Measurements from ENCODE around the gene NFS1.
"Not testable (repeated sequence)": the region's sequence is repeated elsewhere in the genome, so short reads cannot be mapped to it uniquely, and the experiment has no call there.

NFS1 gene

DNA sequence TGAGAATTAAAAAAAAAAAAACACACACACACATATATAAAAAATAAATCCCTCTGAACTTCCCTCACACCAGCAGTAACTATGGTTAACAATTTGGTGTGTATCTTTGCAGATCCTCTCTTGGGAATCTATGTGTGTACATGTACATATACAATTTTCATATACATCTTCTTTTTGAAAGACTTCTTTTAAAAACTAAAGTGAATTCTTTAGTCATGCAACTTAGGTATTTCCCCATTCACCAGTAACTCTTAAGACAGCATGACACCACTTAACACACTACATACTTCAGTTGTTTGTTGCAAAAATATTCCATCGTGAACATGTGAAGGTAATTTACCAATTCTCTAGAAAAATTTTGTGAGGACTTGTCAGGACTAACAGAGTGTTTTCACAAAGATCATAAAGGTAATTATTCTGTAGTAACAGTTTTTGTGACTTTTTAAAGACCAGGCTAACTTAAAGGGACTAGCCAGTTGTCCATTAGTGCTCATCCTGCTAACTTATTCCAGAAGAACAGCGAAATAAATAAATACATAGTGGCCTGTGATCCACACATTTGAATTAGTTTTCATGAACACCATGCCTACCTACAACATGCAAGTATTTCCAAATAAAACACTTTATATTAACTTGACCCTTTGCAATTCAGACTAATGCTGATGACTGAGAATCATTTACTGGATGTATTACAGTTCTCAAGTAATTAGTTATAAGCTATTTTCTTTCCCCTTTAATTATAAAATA is 30.9 kb upstream of the NFS1 start:
- DNase-seq (ENCODE audit: low read depth, low spot score): no peak

GRCh38 chr20:35729283-35729807 is 30.2 kb upstream of the NFS1 start:
- no peak for DNase-seq (ENCODE audit: low read depth, low spot score)

- no peak for DNase-seq (ENCODE audit: low read depth, low spot score)
Observed at GRCh38 chr20:35726842-35727711, 27.9 kb upstream of the NFS1 start.

- no peak for DNase-seq (ENCODE audit: low read depth, low spot score)
Observed at GRCh38 chr20:35724321-35725230, 25.4 kb upstream of the NFS1 start.

DNA sequence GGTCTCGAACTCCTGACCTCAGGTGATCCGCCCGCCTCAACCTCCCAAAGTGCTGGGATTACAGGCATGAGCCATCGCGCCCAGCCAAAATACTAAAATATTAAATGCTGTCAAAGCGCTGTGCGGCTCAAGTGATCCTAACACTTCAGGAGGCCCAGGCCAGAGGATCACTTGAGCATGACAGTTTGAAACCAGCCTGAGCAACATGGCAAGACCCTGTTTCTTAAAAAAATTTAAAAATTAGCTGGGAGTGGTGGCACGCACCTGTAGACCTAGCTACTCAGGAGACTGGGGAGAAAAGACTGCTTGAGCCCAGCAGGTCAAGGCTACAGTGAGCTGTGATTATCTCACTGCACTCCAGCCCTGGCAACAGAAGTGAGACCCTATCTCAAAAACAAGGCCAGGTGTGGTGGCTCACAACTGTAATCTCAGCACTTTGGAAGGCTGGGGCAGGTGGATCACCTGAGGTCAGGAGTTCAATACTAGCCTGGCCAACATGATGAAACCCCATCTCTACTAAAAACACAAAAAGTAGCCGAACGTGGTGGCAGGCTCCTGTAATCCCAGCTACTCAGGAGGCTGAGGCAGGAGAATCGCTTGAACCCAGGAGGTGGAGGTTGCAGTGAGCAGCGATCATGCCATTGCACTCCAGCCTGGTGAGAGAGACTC is 24.6 kb upstream of the NFS1 start:
- DNase-seq (ENCODE audit: low read depth, low spot score): not testable (repeated sequence)

GRCh38 chr20:35723275-35723639 is 24.1 kb upstream of the NFS1 start:
- not testable (repeated sequence) for DNase-seq (ENCODE audit: low read depth, low spot score)

DNA sequence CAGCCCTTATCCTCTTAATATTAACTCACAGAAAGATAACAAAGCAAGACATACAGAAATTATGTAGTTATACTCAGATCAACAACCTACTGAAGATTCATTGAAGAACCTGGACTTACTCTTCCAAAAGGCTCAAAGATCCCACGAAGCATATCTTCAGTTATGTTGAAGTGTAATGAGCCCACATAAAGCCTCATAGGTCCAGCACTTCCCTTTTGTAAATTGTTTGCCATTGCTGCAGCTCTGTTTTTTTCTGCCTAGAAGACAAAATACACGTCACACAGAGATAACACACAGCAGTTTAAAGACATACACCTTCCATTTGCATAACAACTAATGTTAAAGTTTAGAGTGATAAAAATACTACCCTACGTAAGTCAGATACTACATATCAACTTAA is 22.5 kb upstream of the NFS1 start:
- no peak for DNase-seq (ENCODE audit: low read depth, low spot score)

- no peak for DNase-seq (ENCODE audit: low read depth, low spot score)
Observed at GRCh38 chr20:35721219-35721618, 22.1 kb upstream of the NFS1 start.

DNA sequence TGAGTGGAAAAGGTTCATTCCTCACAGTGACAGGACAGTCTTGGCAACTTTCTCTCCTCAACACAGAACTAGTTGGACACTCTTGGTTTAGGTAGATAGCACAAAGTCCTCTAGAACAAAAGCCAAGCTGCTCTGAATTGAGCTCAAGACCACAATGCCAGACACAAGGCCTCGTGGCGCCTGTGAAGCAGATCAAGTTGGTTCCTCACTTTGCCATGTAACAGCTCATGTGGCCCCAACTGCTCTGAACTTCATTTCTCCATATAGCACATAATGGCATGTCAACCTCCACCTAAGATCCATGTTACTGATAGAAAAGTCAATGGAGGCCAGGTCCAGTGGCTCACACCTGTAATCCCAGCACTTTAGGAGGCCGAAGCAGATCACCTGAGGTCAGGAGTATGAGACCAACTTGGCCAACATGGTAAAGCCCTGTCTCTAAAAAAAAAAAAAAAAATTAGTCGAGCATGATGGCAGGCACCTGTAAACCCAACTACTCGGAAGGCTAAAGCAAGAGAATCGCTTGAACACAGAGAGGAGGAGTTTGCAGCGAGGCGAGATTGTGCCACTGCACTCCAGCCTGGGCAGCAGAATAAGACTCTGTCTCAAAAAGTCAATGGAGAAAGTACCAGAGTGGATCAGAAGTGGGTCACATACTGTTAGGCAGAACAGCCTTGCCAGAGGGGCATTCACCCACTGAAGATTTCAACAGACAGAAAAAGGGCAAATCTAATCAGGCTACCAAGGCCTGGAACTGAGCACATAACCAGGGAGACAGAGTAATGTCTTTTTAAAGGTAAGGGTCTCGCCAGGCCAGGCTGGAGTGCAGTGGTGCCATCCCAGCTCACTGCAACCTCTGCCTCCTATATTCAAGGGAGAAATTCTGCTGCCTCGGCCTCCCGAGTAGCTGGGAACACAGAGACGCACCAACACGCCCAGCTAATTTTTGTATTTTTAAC is 21.3 kb upstream of the NFS1 start:
- DNase-seq (ENCODE audit: low read depth, low spot score): no peak

DNA sequence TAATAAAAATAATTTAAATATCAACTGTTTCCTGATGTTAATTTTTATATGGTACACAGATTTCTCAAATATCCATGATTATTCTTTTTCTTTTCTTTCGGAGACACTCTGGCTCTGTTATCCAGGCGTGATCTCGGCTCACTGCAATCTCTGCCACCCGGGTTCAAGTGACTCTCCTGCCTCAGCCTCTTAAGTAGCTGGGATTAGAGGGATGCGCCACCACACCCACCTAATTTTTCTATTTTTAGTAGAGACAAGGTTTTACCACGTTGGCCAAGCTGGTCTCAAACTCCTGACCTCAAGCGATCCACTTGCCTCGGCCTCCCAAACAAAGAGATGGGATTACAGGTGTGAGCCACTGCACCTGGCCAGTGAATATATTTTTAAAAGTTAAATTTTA is 20.6 kb upstream of the NFS1 start:
- no peak for DNase-seq (ENCODE audit: low read depth, low spot score)

- no peak for DNase-seq (ENCODE audit: low read depth, low spot score)
Observed at GRCh38 chr20:35718972-35719635, 20.0 kb upstream of the NFS1 start.

DNA sequence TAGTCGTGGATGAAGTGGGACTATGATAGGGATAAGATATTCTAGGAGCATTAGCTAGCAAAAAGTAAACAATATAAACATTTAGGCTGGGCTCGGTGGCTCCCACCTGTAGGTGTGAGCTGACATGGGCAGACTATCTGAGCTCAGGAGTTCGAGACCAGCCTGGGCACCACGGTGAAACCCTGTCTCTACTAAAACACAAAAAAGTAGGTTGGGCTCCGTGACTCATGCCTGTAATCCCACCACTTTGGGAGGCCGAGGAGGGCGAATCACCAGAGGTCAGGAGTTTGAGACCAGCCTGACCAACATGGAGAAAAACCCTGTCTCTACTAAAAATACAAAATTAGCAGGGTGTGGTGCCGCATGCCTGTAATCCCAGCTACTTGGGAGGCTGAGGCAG is 19.2 kb upstream of the NFS1 start:
- DNase-seq (ENCODE audit: low read depth, low spot score): not testable (repeated sequence)

DNA sequence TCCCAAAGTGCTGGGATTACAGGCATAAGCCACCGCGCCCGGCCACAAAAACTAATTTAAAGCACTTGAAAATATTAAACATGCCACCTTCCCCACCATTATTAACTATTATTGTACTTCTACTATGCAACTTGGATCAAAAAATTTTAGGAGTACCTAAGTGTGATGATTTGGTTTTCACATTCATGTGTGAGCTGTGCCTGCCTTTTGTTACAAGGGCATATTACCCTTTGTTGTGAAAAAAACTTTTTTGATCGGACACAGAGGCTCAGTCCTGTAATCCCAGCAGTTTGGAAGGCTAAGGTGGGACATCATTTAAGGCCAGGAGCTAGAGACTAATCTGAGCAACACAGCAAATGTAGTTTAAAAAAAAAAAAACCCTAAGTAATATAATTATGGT is 17.2 kb upstream of the NFS1 start:
- no peak for DNase-seq (ENCODE audit: low read depth, low spot score)

- no peak for DNase-seq (ENCODE audit: low read depth, low spot score)
Observed at GRCh38 chr20:35715652-35716051, 16.5 kb upstream of the NFS1 start.

DNA sequence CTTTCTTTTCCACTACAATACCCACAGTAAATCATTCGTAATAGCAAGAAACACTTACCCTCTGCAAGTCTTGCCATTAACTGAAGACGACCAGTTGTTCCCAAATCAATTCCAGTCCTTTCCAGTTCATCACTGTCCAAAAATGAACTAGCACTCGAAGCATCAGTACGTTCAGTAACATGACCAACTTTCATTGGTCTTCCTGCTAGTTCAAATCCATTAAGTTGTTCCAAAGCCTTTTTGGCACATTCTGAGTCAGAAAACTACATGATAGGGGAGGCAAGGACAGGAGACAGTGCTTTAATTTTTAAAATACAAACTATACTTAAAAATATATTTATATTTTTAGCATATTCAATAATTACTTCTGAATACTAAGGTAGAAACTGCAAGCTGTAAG is 15.0 kb upstream of the NFS1 start:
- no peak for DNase-seq (ENCODE audit: low read depth, low spot score)

GRCh38 chr20:35713120-35713519 is 14.0 kb upstream of the NFS1 start:
- not testable (repeated sequence) for DNase-seq (ENCODE audit: low read depth, low spot score)

DNA sequence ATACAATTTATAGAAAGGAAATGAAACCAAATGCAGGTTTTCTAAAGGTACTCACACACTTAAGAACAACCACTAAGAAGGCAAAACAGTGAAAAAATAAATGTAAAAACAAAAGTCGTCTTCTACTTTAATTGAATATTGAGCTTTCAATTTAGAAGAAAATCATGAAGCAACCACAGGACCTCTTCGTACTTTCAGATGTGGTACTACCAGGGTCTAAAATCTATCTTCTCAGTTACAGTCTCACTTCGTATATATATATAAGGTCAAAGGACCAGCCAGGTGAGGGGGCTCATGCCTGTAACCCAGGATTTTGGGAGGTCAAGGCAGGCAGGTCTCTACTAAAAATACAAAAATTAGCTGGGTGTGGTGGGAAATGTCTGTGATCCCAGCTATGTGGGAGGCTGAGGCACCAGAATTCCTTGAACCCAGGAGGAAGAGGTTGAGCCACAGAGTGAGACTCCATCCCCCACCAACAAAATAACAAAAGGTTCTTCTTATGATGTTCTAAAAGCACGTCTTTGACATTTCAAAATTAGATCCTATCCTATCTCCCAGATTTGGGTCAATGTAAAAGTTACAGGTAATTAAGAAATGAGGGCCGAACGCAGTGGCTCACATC is 12.5 kb upstream of the NFS1 start:
- no peak for DNase-seq (ENCODE audit: low read depth, low spot score)

DNA sequence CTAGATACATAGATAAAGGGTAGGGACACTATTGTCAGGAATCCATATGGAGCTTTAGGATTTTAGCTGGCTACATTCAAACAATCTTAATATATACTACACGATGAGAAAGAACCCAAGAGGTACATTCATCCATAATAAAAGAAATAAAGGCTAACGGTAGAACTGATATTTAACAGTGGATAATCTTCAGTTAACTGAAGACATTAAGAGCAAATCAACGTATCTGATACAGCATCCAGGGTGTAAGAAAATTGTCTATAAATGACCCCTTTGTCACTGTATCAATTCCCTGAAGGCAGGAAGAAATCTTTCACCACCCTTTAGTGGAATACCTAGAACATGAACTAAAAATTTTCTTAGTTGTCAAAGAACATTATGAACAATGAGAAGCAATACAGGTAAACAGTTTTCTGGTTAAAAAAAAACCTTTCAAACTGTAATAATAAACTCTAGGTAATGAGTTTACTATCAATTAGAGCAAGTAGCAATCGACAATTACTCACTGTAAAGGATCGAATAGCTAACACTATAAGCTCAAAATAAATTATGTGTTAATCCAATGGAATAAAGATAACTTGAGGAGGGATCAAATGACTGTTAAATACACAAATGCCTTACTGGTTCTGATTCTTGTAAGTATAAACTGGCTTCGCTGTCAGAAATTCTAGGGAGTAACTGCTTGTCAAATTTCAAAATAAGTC is 11.9 kb upstream of the NFS1 start:
- DNase-seq (ENCODE audit: low read depth, low spot score): no peak

All from iPS DF 19.7 (cell line).